Gastrocnemius medialis (tissue), 4 donors: ENCODE data around the gene TTLL10.

ENCODE experiments used
- POLR2A ChIP-seq, 2 donors: fragments of 450-650 bp; IDR thresholded peaks; one replicate each; pipeline ENCODE4 v1.6.1; 2017; ENCODE audit warnings: antibody characterized with exemption in 2 of 2, mild to moderate bottlenecking in 2 of 2, moderate library complexity in 2 of 2
- TF ChIP-seq, protein P1 (sequence below), 5 experiments: fragments of 450-650 bp in 3 of 5; fragments of 200-600 bp in 2 of 5; sonication (generic) in 2 of 5; IDR thresholded peaks in 4 of 5; conservative IDR thresholded peaks in 1 of 5; 1 replicate in 4 of 5; 2 replicates in 1 of 5; pipeline ENCODE4 v1.5.1; 2016 to 2019; ENCODE audit warnings: antibody characterized with exemption in 5 of 5, mild to moderate bottlenecking in 3 of 5, moderate library complexity in 3 of 5

DNA sequence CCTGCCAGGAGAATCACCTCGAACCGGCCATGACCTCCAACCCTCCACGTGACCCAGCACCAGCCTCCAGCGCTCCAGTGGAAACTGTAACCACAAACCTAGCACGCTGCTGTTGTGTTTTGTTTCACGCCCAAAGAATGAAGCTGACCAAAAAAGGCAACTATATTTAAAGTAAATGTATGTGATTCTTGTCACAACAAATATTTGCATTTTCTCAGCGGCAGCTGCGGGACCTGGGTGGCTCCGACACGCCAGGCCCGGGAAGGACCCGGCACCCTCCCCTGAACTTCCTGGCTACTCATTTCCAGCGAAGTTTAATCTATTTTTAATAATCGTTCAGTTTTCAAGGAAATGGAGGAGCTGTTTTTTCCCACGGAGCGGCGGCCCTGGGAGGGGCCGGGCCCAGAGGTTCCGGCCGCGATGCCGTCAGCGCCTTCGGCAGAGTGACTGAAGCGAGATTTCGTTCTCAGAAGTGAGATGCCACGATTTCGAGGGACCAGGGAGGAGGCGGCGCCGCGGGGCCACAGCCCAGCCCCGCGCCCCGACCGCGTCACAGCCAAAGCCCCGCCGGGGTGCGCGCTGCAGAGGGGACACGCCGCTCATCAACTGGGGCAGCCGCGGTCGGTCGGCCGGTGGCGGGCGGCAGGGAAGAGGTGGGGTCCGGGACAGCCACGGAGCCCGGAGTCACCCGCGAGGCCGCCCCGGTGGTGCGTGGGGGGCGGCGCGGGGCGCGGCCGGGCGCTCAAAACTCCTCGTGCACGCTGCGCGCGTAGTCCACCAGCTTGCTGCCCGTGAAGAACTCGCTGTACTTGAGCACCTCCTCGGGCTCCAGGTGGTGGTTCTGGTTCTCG lies 43.3 kb downstream of the TTLL10 start:
- TF ChIP-seq, protein P1, sequence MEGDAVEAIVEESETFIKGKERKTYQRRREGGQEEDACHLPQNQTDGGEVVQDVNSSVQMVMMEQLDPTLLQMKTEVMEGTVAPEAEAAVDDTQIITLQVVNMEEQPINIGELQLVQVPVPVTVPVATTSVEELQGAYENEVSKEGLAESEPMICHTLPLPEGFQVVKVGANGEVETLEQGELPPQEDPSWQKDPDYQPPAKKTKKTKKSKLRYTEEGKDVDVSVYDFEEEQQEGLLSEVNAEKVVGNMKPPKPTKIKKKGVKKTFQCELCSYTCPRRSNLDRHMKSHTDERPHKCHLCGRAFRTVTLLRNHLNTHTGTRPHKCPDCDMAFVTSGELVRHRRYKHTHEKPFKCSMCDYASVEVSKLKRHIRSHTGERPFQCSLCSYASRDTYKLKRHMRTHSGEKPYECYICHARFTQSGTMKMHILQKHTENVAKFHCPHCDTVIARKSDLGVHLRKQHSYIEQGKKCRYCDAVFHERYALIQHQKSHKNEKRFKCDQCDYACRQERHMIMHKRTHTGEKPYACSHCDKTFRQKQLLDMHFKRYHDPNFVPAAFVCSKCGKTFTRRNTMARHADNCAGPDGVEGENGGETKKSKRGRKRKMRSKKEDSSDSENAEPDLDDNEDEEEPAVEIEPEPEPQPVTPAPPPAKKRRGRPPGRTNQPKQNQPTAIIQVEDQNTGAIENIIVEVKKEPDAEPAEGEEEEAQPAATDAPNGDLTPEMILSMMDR (IDR thresholded peaks at IDR 0.05 in 4 of 5, conservative IDR thresholded peaks at IDR 0.05 in 1 of 5) = no peak
- TF ChIP-seq POLR2A (IDR thresholded peaks at IDR 0.05) = no peak
